ENCODE measurements around the gene NASP. TPM values are rescaled to one million over a fixed set of nuclear protein-coding genes. Genes with fewer than 3 reads are reported as not detected.
A peak's percentile ranks its signal among the peaks of the same experiment; 100 is the strongest.

The NASP gene
- total and polyA plus RNA-seq, 10 donors: 85.1 to 151 (median 117) TPM

DNA sequence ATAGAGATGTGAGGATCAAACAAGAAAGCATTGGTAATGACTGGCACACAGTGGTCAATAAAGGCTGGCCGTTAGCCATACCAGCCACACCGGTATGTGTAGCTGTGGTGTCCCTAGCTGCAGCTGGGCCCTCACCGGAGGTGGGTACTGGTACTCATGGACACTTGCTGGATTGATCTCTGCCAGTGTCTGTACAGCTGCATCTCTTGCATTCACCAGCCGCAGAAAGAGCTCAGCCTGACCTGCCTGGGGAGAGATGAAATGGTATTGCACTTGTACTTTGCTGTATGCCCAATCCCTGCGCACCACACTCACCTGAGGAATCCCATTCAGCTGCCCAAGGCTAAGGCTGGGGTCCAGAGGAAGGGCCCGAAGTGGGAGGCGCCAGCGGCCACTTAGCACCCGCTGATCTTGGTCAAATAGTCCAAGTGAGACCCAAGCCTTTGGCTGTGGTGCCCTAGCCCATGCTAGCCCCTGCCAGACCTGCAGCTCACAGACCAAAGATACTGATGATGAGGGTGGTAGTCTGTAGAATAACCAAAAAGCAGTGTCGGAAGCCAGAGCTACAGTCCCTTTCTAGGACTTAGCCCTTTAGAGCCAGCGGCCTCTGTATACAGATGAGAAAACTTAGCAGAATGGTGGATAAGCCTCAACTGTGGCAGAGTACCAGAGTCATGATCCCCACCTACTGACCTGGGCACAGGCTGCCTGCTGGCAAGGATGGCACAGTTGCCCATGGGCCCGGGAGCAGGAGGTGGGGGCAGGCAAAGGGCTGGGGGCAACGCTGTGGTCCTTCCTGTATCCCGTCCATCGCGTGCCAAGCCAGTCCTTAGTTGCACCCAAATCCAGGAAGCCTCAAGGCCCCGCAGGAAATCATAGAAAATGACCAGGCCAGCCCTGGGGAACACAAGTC is 37.0 kb downstream of the NASP start:
- Histone ChIP-seq H3K27me3 (replicated peaks in 1 of 7) (no peaks in the 10 kb centered on the region), H3K4me1 (peaks cover 3 to 50% (median 19%) of the 10 kb centered on the region in 6 donors), H3K36me3 (peaks cover 0 to 100% (median 48%) of the 10 kb centered on the region in 6 donors), H3K4me3 (no peak overlapping the region), H3K27ac (peak overlapping the region in 7 of 8 donors; percentile 45 to 83 (median 71)), H3K9me3 (no peaks in the 10 kb centered on the region)
- TF ChIP-seq POLR2AphosphoS5 (IDR thresholded peaks at IDR 0.05): peak; percentile 62 to 79 (median 75)
- TF ChIP-seq, protein P1, sequence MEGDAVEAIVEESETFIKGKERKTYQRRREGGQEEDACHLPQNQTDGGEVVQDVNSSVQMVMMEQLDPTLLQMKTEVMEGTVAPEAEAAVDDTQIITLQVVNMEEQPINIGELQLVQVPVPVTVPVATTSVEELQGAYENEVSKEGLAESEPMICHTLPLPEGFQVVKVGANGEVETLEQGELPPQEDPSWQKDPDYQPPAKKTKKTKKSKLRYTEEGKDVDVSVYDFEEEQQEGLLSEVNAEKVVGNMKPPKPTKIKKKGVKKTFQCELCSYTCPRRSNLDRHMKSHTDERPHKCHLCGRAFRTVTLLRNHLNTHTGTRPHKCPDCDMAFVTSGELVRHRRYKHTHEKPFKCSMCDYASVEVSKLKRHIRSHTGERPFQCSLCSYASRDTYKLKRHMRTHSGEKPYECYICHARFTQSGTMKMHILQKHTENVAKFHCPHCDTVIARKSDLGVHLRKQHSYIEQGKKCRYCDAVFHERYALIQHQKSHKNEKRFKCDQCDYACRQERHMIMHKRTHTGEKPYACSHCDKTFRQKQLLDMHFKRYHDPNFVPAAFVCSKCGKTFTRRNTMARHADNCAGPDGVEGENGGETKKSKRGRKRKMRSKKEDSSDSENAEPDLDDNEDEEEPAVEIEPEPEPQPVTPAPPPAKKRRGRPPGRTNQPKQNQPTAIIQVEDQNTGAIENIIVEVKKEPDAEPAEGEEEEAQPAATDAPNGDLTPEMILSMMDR (IDR thresholded peaks at IDR 0.05 in 8 of 11, conservative IDR thresholded peaks at IDR 0.05 in 3 of 11): no peak
- intact Hi-C loops (cut with DNase I; ENCODE audit: low total_unique reads): no loop called here
- 85 to 91% (median 86%) methylated on average over 16 to 17 of the region's 17 CpGs for WGBS, 5 donors
- DNase-seq: peak; percentile 78

DNA sequence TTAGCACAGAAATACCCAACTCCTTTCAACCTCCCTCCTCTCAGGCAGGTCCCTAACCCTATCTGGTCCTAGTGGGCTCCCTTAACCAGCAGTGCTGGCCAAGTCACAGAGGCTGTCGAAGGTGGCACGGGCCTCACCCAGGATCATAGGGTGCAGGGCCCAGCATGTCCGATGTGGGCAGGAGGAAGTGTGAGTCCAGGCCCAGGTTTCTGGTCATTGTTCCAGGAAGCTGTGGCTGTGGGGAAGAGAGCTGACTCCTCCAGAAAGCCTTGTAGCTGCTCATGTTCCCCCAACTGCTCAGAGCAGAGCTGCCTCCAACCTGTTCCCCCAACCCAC is 37.6 kb downstream of the NASP start:
- H3K36me3 ChIP-seq: peaks cover 0 to 100% (median 48%) of the 10 kb centered on the region in 6 donors
- peak overlapping the region; percentile 9 to 83 (median 70) for H3K27ac ChIP-seq
- no peaks in the 10 kb centered on the region for H3K27me3 ChIP-seq (replicated peaks in 1 of 7)
- H3K4me1 ChIP-seq: peaks cover 3 to 44% (median 17%) of the 10 kb centered on the region in 6 donors
- peak; percentile 76 for DNase-seq
- intact Hi-C loops (cut with DNase I; ENCODE audit: low total_unique reads): no loop called here
- TF ChIP-seq, protein P1 (IDR thresholded peaks at IDR 0.05 in 8 of 11, conservative IDR thresholded peaks at IDR 0.05 in 3 of 11): no peak
- TF ChIP-seq POLR2A (IDR thresholded peaks at IDR 0.05): no peak
- TF ChIP-seq POLR2AphosphoS5 (IDR thresholded peaks at IDR 0.05): peak; percentile 34 to 58 (median 58)
- H3K4me3 ChIP-seq: no peak overlapping the region
- WGBS, 5 donors: 22 to 70% (median 51%) methylated on average over 3 of the region's 3 CpGs
- no peaks in the 10 kb centered on the region for H3K9me3 ChIP-seq

DNA sequence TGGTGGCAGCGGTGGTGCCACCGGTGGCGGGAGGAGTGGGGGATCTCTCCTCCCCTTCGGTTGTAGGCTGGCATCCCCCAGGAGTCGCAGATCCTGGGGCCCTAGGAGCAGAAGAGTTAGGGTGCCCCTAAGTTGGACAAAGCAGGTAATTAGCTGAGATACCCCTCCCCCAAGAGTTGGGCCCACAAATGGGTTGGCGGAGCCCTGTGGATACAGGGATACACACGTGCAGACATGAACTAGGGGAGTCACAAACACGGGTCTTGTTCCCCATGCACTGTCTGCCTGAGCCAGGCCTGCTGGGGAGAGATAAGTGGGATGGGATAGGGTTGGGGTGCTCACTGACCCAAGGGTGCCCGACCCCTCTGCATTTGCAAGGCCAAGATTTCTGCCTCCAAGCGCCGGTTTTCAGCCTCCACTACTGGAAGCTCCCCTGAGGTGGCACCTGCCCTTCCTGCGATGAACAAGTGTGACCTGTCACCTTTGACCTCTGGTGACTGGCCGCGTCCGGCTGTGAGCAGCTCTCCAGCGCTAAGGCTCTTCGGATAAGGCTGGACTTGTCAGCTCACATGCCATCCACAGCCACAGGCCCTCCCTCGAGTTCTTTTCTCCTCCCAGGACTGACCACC is 38.2 kb downstream of the NASP start:
- Histone ChIP-seq H3K9me3 (no peaks in the 10 kb centered on the region), H3K27ac (peak overlapping the region; percentile 9 to 83 (median 70)), H3K36me3 (peaks cover 0 to 100% (median 46%) of the 10 kb centered on the region in 6 donors), H3K27me3 (replicated peaks in 1 of 7) (no peaks in the 10 kb centered on the region), H3K4me3 (no peak overlapping the region), H3K4me1 (peaks cover 3 to 44% (median 17%) of the 10 kb centered on the region in 6 donors)
- peak in 1 of 3 donors; percentile 28 for TF ChIP-seq POLR2AphosphoS5 (IDR thresholded peaks at IDR 0.05)
- TF ChIP-seq, protein P1 (IDR thresholded peaks at IDR 0.05 in 8 of 11, conservative IDR thresholded peaks at IDR 0.05 in 3 of 11): no peak
- TF ChIP-seq POLR2A (IDR thresholded peaks at IDR 0.05): no peak
- 75 to 79% (median 77%) methylated on average over 9 to 18 of the region's 18 CpGs for WGBS, 5 donors
- DNase-seq: peak; percentile 75
- intact Hi-C loops (cut with DNase I; ENCODE audit: low total_unique reads): no loop called here

Data from spleen (tissue), 11 donors.